GM18858 (cell line): ENCODE measurements around the gene NTHL1.

Experiments
- ATAC-seq: cut with Tn5 transposase; IDR thresholded peaks from one replicate; pipeline ENCODE4 v1.9.1; 2021; ENCODE audit not compliant: unreplicated experiment

NTHL1 gene

GRCh38 chr16:2066139-2066538 is 18.5 kb upstream of the NTHL1 start:
- ATAC-seq, result no peak

- ATAC-seq, result no peak
Observed at GRCh38 chr16:2064368-2064945, 16.8 kb upstream of the NTHL1 start.

- no peak for ATAC-seq
Observed at GRCh38 chr16:2063861-2064260, 16.2 kb upstream of the NTHL1 start.

GRCh38 chr16:2062801-2063200 is 15.2 kb upstream of the NTHL1 start:
- ATAC-seq, result no peak

- no peak for ATAC-seq
Observed at GRCh38 chr16:2061526-2061925, 13.9 kb upstream of the NTHL1 start.

GRCh38 chr16:2061023-2061422 is 13.4 kb upstream of the NTHL1 start:
- no peak for ATAC-seq

GRCh38 chr16:2060346-2060745 is 12.7 kb upstream of the NTHL1 start:
- ATAC-seq, result no peak

- no peak for ATAC-seq
Observed at GRCh38 chr16:2058872-2059271, 11.2 kb upstream of the NTHL1 start.

- ATAC-seq, result no peak
Observed at GRCh38 chr16:2058420-2058819, 10.8 kb upstream of the NTHL1 start.

- no peak for ATAC-seq
Observed at GRCh38 chr16:2057438-2057837, 9.8 kb upstream of the NTHL1 start.

GRCh38 chr16:2056681-2057407 is 9.2 kb upstream of the NTHL1 start:
- ATAC-seq, result no peak

- no peak for ATAC-seq
Observed at GRCh38 chr16:2056077-2056476, 8.4 kb upstream of the NTHL1 start.

- ATAC-seq, result no peak
Observed at GRCh38 chr16:2054543-2055245, 7.1 kb upstream of the NTHL1 start.

- ATAC-seq, result no peak
Observed at GRCh38 chr16:2053897-2054296, 6.3 kb upstream of the NTHL1 start.

- no peak for ATAC-seq
Observed at GRCh38 chr16:2053211-2053610, 5.6 kb upstream of the NTHL1 start.

GRCh38 chr16:2048116-2048543 is 496 bp upstream of the NTHL1 start:
- no peak for ATAC-seq

GRCh38 chr16:2046893-2047329 is 723 bp downstream of the NTHL1 start:
- no peak for ATAC-seq

- no peak for ATAC-seq
Observed at GRCh38 chr16:2045965-2046892, 1.4 kb downstream of the NTHL1 start.

GRCh38 chr16:2044541-2044940 is 3.1 kb downstream of the NTHL1 start:
- no peak for ATAC-seq

- no peak for ATAC-seq
Observed at GRCh38 chr16:2043667-2044451, 3.8 kb downstream of the NTHL1 start.
